ENCODE measurements around the gene PALLD. TPM values are rescaled to one million over a fixed set of nuclear protein-coding genes. Genes with fewer than 3 reads are reported as not detected.

PALLD gene
- total and polyA plus RNA-seq, 12 donors = 30.3 to 203 (median 90.5) TPM

GRCh38 chr4:168893807-168894206, 397.0 kb downstream of the PALLD start:
- 90 to 100% (median 95%) methylated on average over 3 of the region's 3 CpGs for WGBS, 4 donors
- H3K4me3 ChIP-seq = no peak overlapping the region
- H3K4me1 ChIP-seq (replicated peaks in 1 of 2) = no peaks in the 10 kb centered on the region
- H3K9me3 ChIP-seq (replicated peaks in 1 of 3) = no peaks in the 10 kb centered on the region
- no peak for DNase-seq
- H3K27me3 ChIP-seq = no peaks in the 10 kb centered on the region
- intact Hi-C loops (cut with DNase I) = no loop called here
- TF ChIP-seq CTCF (IDR thresholded peaks at IDR 0.05) (no peak), POLR2A (IDR thresholded peaks at IDR 0.05) (no peak)
- peaks cover 0 to 69% of the 10 kb centered on the region in 2 donors for H3K36me3 ChIP-seq (replicated peaks in 1 of 2)
- no peak overlapping the region for H3K27ac ChIP-seq

- H3K27me3 ChIP-seq = no peaks in the 10 kb centered on the region
- WGBS, 4 donors = 84 to 91% (median 86%) methylated on average over 2 of the region's 2 CpGs
- DNase-seq = no peak
- H3K9me3 ChIP-seq (replicated peaks in 1 of 3) = no peaks in the 10 kb centered on the region
- TF ChIP-seq POLR2A (IDR thresholded peaks at IDR 0.05) = no peak
- no peak for TF ChIP-seq CTCF (IDR thresholded peaks at IDR 0.05)
- no peak overlapping the region for H3K4me3 ChIP-seq
- H3K36me3 ChIP-seq (replicated peaks in 1 of 2) = peaks cover 0 to 60% of the 10 kb centered on the region in 2 donors
- H3K27ac ChIP-seq = no peak overlapping the region
- H3K4me1 ChIP-seq (replicated peaks in 1 of 2) = no peaks in the 10 kb centered on the region
- intact Hi-C loops (cut with DNase I) = no loop called here
Measured at GRCh38 chr4:168900080-168900479, 403.2 kb downstream of the PALLD start.

GRCh38 chr4:168907119-168907698, 410.4 kb downstream of the PALLD start:
- H3K27ac ChIP-seq = peak overlapping the region in 1 of 5 donors; percentile 13

GRCh38 chr4:168908093-168908492, 411.2 kb downstream of the PALLD start:
- H3K27me3 ChIP-seq = no peaks in the 10 kb centered on the region
- intact Hi-C loops (cut with DNase I) = no loop called here
- no peak for DNase-seq
- H3K9me3 ChIP-seq (replicated peaks in 1 of 3) = peaks cover 0 to 4% (median 0%) of the 10 kb centered on the region in 3 donors
- peaks cover 0 to 54% of the 10 kb centered on the region in 2 donors for H3K36me3 ChIP-seq (replicated peaks in 1 of 2)
- H3K4me3 ChIP-seq = no peak overlapping the region
- WGBS, 4 donors = 91 to 95% (median 92%) methylated on average over 1 of the region's 1 CpG
- TF ChIP-seq CTCF (IDR thresholded peaks at IDR 0.05) (no peak), POLR2A (IDR thresholded peaks at IDR 0.05) (no peak)
- no peaks in the 10 kb centered on the region for H3K4me1 ChIP-seq (replicated peaks in 1 of 2)
- H3K27ac ChIP-seq = peak overlapping the region in 1 of 5 donors; percentile 17

More at GRCh38 chr4:168907119-168907698, 410.4 kb downstream of the PALLD start:
- intact Hi-C loops (cut with DNase I) = no loop called here
- Histone ChIP-seq H3K9me3 (replicated peaks in 1 of 3) (peaks cover 0 to 4% (median 0%) of the 10 kb centered on the region in 3 donors), H3K4me1 (replicated peaks in 1 of 2) (no peaks in the 10 kb centered on the region), H3K4me3 (no peak overlapping the region), H3K36me3 (replicated peaks in 1 of 2) (peaks cover 0 to 58% of the 10 kb centered on the region in 2 donors), H3K27me3 (no peaks in the 10 kb centered on the region)
- TF ChIP-seq CTCF (IDR thresholded peaks at IDR 0.05) (no peak), POLR2A (IDR thresholded peaks at IDR 0.05) (no peak)
- DNase-seq = no peak
- WGBS, 4 donors = 83 to 99% (median 93%) methylated on average over 2 of the region's 2 CpGs
